Measurements from ENCODE around the gene HOXD1.

DNA sequence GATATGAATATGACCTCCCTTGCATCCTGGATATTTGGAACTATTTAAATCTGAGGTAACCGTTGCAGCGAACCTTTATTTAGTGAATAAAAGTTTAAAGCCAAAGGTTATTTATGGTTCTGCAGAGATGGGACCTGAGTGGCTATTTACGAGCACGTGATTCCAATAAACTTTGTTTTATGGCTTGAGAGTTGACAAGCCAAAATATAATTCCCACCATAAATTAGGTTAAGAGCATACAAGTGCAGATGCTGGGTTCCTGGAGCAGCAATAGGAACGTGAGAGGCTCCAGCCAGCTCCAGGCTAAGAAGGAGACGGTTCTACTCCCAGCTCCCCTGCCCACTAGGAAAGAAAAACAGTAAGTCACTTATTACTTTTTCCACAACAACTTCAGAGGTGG is 42.4 kb upstream of the HOXD1 start:
- TF ChIP-seq, protein P1, sequence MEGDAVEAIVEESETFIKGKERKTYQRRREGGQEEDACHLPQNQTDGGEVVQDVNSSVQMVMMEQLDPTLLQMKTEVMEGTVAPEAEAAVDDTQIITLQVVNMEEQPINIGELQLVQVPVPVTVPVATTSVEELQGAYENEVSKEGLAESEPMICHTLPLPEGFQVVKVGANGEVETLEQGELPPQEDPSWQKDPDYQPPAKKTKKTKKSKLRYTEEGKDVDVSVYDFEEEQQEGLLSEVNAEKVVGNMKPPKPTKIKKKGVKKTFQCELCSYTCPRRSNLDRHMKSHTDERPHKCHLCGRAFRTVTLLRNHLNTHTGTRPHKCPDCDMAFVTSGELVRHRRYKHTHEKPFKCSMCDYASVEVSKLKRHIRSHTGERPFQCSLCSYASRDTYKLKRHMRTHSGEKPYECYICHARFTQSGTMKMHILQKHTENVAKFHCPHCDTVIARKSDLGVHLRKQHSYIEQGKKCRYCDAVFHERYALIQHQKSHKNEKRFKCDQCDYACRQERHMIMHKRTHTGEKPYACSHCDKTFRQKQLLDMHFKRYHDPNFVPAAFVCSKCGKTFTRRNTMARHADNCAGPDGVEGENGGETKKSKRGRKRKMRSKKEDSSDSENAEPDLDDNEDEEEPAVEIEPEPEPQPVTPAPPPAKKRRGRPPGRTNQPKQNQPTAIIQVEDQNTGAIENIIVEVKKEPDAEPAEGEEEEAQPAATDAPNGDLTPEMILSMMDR (IDR thresholded peaks at IDR 0.05 in 4 of 5, conservative IDR thresholded peaks at IDR 0.05 in 1 of 5), result no peak
- no peak for TF ChIP-seq POLR2A (IDR thresholded peaks at IDR 0.05)

Data from gastrocnemius medialis (tissue), 4 donors.